ENCODE results near the gene NPAS3.

NPAS3 gene

DNA sequence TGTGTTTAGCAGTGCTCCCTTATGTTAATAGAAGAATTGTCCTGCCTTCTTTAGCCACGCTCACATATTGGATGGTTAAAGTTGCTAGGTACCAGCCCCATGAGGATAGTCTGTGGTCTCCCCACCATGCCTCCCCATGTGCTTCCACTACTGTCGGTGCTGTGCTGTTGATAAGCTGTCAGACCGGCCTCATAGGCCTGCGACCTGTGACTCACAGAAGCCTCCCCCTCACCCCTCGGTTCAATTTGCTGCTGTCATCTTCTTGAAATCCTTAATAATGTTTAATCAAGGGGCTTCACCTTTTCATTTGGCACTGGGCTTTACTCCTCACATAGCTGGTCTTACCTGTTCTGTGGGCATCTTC, 227.2 kb downstream of the NPAS3 start:
- no peak for DNase-seq (ENCODE audit: low read depth in 2 of 2)

GRCh38 chr14:33175951-33176350, 237.3 kb downstream of the NPAS3 start:
- DNase-seq (ENCODE audit: low read depth in 2 of 2), result no peak

- no peak for DNase-seq (ENCODE audit: low read depth in 2 of 2)
Observed at GRCh38 chr14:33184587-33184986, 245.9 kb downstream of the NPAS3 start.

DNA sequence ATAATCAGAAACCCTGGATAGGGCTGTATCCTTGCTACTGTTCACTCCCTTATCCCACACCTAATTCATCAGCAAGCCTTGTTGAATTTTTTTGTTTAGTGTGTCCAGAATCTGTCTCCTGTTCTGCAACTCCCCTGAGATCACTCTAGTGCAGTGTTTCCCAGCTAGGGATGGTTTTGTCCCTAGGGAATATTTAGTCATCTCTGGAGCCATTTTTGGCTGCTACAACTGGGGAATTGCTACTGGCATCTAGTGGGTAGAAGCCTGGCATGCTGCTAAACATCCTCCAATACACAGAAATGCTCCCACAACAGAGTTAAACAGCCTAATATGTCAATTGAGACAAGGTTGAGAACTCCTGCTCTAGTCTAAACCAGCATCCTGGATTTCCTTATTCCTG, 248.0 kb downstream of the NPAS3 start:
- no peak for DNase-seq (ENCODE audit: low read depth in 2 of 2)

- no peak for DNase-seq (ENCODE audit: low read depth in 2 of 2)
Observed at GRCh38 chr14:33188880-33189279, 250.2 kb downstream of the NPAS3 start.

DNA sequence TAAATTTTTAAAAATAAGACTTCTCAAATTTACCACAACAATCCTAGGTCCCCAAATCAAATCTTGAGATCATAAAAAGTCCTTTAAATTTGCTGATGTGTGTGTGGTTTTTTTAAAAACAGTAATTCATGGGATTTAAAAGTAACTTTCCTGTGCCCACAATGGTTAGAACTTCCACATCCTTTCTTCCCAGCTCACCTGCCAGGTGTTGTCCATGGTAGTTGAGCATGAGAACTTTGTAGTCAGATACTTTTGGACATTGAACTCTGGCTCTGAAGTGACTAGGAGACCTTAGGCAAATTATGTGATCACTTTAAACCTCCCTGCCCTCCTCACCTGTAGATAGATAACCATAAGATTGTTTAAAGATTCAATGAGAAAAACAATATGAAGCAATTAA, 253.2 kb downstream of the NPAS3 start:
- DNase-seq (ENCODE audit: low read depth in 2 of 2), result no peak

GRCh38 chr14:33194551-33194950, 255.9 kb downstream of the NPAS3 start:
- no peak for DNase-seq (ENCODE audit: low read depth in 2 of 2)

- no peak for DNase-seq (ENCODE audit: low read depth in 2 of 2)
Observed at GRCh38 chr14:33198684-33199083, 260.0 kb downstream of the NPAS3 start.

DNA sequence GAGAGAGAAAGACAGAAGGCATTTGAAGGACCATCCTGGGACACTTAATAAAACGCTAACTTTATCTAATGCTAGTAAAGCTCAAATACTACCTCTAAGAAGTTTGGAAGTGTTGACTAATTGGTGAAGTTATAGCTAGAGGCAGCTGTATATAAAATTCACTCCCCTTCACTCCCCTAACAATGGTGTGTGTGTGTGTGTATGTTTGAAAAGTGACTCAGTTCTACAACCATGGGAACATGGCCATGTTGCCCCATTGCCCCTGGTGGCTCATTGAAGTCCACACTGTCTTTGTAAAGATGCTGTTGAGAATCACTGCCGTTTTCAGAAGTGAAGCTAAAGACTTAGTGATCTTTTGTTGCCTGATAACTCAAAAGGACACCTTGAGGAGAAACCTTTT, 262.4 kb downstream of the NPAS3 start:
- no peak for DNase-seq (ENCODE audit: low read depth in 2 of 2)

GRCh38 chr14:33206981-33207380, 268.3 kb downstream of the NPAS3 start:
- DNase-seq (ENCODE audit: low read depth in 2 of 2), result no peak

DNA sequence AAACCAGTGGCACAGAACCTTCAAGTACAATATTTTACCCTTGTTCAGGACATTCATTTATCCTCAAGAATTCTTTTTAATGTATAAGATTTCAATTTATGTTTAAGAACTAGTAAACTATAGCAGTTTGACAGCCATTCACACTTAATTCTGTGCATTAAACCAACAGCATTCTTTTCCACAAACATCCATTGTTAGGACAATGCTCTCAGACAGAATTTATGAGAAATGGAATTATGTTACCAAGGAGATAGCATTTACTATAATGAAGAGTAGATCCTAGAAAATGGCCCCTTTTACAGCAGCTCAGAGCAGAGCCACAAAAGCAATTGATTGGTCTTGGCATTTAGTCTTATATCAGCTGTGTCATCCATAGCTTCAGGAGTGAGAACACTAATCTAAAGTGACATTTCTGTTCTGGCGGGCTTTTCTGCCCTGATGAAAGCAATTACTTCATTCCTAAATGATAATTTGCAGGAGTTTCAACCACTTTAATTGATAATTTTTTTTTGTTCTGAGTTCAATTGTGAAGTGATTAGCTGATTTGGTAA, 268.9 kb downstream of the NPAS3 start:
- DNase-seq (ENCODE audit: low read depth in 2 of 2), result no peak

DNA sequence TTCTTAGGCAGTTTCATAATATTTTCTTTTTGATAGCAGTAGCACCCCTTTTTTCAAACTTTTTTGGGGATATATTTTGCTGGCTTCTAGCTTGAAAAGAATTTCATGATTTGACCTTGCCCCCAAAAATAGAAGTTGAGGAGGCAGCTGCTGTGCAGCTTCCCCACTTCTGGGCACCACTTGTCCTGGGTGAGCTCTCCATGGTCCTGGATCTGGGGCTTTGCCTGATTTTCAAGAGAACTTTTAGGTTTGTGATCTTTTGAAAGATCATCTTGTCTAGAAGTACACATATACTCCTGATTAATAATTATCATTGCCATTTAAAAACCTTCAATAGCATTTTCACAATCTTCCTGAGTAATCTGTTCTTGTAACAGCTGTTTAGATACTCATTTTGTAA, 271.6 kb downstream of the NPAS3 start:
- DNase-seq (ENCODE audit: low read depth in 2 of 2), result no peak

GRCh38 chr14:33218026-33218425, 279.3 kb downstream of the NPAS3 start:
- no peak for DNase-seq (ENCODE audit: low read depth in 2 of 2)

DNA sequence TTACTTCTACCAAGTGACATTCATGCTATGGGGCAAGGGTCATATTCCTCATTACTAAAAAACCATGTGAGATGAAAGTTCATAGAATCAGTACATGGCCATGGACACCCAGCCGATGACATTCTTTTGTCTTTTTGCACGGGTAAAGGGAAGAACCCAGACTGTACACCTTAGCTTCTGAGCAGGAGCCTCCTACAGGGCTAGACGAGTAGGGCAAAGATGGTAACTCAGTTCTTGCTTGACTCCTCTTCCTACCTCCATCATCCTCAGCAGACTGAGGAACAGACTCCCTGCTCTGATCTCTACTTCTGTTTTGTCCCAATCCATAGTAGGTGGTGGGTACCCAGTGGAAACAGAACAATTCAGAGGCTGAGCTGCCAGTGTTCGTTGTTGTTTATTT, 281.3 kb downstream of the NPAS3 start:
- no peak for DNase-seq (ENCODE audit: low read depth in 2 of 2)

DNA sequence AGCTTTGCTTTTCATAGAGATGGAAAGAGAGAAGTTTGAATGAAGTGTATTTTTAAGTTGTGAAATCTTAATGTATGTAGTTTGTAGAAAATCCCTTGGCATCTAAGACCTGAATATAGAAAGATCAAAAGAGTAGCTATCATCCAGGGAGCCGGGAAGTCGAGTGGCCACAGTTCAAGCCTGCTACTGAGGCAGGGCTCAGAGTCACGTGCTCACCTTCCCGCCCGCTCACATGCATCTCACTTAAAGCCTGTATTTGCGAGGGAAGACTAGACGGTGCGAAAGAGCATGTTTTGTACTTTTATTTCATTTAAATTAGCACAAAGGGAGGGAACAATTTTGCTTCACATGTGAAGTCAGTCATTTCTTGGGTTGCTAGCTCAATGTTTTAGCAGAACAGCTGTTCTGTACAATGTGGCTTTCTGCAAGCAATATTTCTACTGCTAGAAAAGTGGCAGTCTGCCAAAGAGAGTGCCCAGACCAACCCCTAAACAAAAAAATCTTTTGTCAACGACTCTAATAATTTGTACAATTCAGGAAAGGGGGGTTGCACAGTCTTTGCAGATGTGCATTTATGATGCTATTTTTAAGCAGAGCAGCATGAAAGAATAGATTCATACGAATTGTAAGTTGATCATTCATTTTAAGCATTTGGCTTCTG, 290.7 kb downstream of the NPAS3 start:
- DNase-seq (ENCODE audit: low read depth in 2 of 2), result no peak

DNA sequence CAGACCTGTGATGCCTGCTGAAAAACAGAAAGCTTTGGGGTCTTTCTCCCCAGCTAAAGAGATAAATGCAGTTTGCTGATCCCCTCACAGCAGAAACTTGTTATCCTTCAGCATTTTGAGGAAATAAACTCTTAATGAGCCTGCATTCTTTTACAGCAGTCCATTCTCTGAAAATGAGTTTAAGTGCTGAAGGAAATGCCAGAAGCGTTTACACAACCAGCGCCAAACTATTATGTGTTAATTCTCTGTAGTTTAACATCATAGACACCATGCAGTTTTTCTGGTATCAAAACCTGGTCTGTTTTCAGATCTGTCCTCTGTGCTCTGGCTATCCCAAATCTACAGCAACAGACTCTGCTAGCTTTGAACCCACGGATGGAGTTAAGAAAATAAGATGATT, 291.3 kb downstream of the NPAS3 start:
- DNase-seq (ENCODE audit: low read depth in 2 of 2), result no peak

- DNase-seq (ENCODE audit: low read depth in 2 of 2), result no peak
Observed at GRCh38 chr14:33232031-33232430, 293.4 kb downstream of the NPAS3 start.

GRCh38 chr14:33237115-33237740, 298.5 kb downstream of the NPAS3 start:
- DNase-seq (ENCODE audit: low read depth in 2 of 2), result no peak

- DNase-seq (ENCODE audit: low read depth in 2 of 2), result no peak
Observed at GRCh38 chr14:33239465-33239864, 300.8 kb downstream of the NPAS3 start.

GRCh38 chr14:33240466-33240865, 301.8 kb downstream of the NPAS3 start:
- DNase-seq (ENCODE audit: low read depth in 2 of 2), result no peak

GRCh38 chr14:33241331-33241730, 302.7 kb downstream of the NPAS3 start:
- no peak for DNase-seq (ENCODE audit: low read depth in 2 of 2)

- no peak for DNase-seq (ENCODE audit: low read depth in 2 of 2)
Observed at GRCh38 chr14:33249233-33249820, 310.6 kb downstream of the NPAS3 start.

GRCh38 chr14:33250963-33251362, 312.3 kb downstream of the NPAS3 start:
- DNase-seq (ENCODE audit: low read depth in 2 of 2), result no peak
